Uterus (tissue), 4 donors: Measurements from ENCODE around the gene COL10A1. TPM values are rescaled to one million over a fixed set of nuclear protein-coding genes. Genes with fewer than 3 reads are reported as not detected.

Experiments
- DNase-seq, 2 donors: peaks; one replicate each; pipeline ENCODE4 v3.0.0-alpha.2; 2019 to 2020
- H3K27ac ChIP-seq, 2 donors: fragments of 200-600 bp; sonication (generic); 1 replicate in 1 of 2; 2 replicates in 1 of 2; pipeline ENCODE4 v1.5.1; 2016 to 2018
- H3K27me3 ChIP-seq, 2 donors: fragments of 200-600 bp; sonication (generic); one replicate each; pipeline ENCODE4 v1.5.1; 2018 to 2019; ENCODE audit warnings: control low read depth in 1 of 2
- H3K36me3 ChIP-seq, 2 donors: fragments of 200-600 bp; sonication (generic); one replicate each; pipeline ENCODE4 v1.5.1; 2019; ENCODE audit warnings: control low read depth in 1 of 2
- H3K4me1 ChIP-seq, 2 donors: fragments of 200-600 bp; sonication (generic); one replicate each; pipeline ENCODE4 v1.5.1; 2018 to 2019; ENCODE audit warnings: control low read depth in 1 of 2
- H3K4me3 ChIP-seq, 2 donors: fragments of 200-600 bp; sonication (generic); 1 replicate in 1 of 2; 2 replicates in 1 of 2; pipeline ENCODE4 v1.5.1; 2018 to 2019; ENCODE audit warnings: mild to moderate bottlenecking in 1 of 2
- H3K9me3 ChIP-seq, 2 donors: fragments of 200-600 bp; sonication (generic); one replicate each; pipeline ENCODE4 v1.5.1; 2019; ENCODE audit warnings: control low read depth in 1 of 2
- CTCF ChIP-seq, 4 experiments: fragments of 200-600 bp in 2 of 4; fragments of 450-650 bp in 2 of 4; sonication (generic) in 2 of 4; IDR thresholded peaks; one replicate each; pipeline ENCODE4 v1.5.1; 2016 to 2019; ENCODE audit warnings: antibody characterized with exemption in 4 of 4, mild to moderate bottlenecking in 2 of 4, moderate library complexity in 1 of 4
- POLR2A ChIP-seq, 2 donors: fragments of 450-650 bp; IDR thresholded peaks; one replicate each; pipeline ENCODE4 v1.6.1; 2016; ENCODE audit warnings: antibody characterized with exemption in 2 of 2, mild to moderate bottlenecking in 1 of 2, moderate library complexity in 1 of 2
- intact Hi-C: fragments of 100-400 bp; cut with DNase I; formaldehyde crosslinking; loops from one replicate; pipeline ENCODE4 v1.15.1; 2023; ENCODE audit warnings: low total_unique reads
- total RNA-seq, 4 donors: library from RNA; depleted of rRNA in 3 of 4; stranded (reverse); fragments of >200 nt in 3 of 4; gene quantifications; one replicate each; pipeline versions ENCODE4 v1.1.0 to v1.2.4, GENCODE V29; 2014 to 2023
- donor health status: DM: yes; HTN: yes; CAD: no.

Gene COL10A1
- total RNA-seq, 4 donors from 2014 or later: 0.07 TPM; not detected in 3

- Histone ChIP-seq H3K9me3 (no peaks in the 10 kb centered on the region), H3K36me3 (no peaks in the 10 kb centered on the region), H3K27ac (no peak overlapping the region), H3K4me1 (no peaks in the 10 kb centered on the region), H3K27me3 (no peaks in the 10 kb centered on the region), H3K4me3 (no peak overlapping the region)
- intact Hi-C loops: no loop called here
- TF ChIP-seq POLR2A (IDR thresholded peaks at IDR 0.05) (no peak), CTCF (IDR thresholded peaks at IDR 0.05) (no peak)
- DNase-seq: no peak
Observed at GRCh38 chr6:116144605-116145004, 18.7 kb upstream of the COL10A1 start.

GRCh38 chr6:116139917-116140316 is 14.0 kb upstream of the COL10A1 start:
- H3K4me3 ChIP-seq: no peak overlapping the region
- intact Hi-C loops: no loop called here
- no peak overlapping the region for H3K27ac ChIP-seq
- H3K27me3 ChIP-seq: no peaks in the 10 kb centered on the region
- no peaks in the 10 kb centered on the region for H3K9me3 ChIP-seq
- H3K36me3 ChIP-seq: no peaks in the 10 kb centered on the region
- no peaks in the 10 kb centered on the region for H3K4me1 ChIP-seq
- no peak for DNase-seq
- TF ChIP-seq POLR2A (IDR thresholded peaks at IDR 0.05): no peak
- TF ChIP-seq CTCF (IDR thresholded peaks at IDR 0.05): no peak

GRCh38 chr6:116136933-116137340 is 11.0 kb upstream of the COL10A1 start:
- Histone ChIP-seq H3K36me3 (no peaks in the 10 kb centered on the region), H3K27me3 (no peaks in the 10 kb centered on the region), H3K27ac (no peak overlapping the region), H3K4me1 (no peaks in the 10 kb centered on the region), H3K4me3 (no peak overlapping the region), H3K9me3 (no peaks in the 10 kb centered on the region)
- intact Hi-C loops: no loop called here
- no peak for TF ChIP-seq POLR2A (IDR thresholded peaks at IDR 0.05)
- DNase-seq: no peak

GRCh38 chr6:116136373-116136772 is 10.4 kb upstream of the COL10A1 start:
- TF ChIP-seq CTCF (IDR thresholded peaks at IDR 0.05) (no peak), POLR2A (IDR thresholded peaks at IDR 0.05) (no peak)
- Histone ChIP-seq H3K4me1 (no peaks in the 10 kb centered on the region), H3K36me3 (no peaks in the 10 kb centered on the region), H3K27ac (no peak overlapping the region), H3K4me3 (no peak overlapping the region), H3K27me3 (no peaks in the 10 kb centered on the region), H3K9me3 (no peaks in the 10 kb centered on the region)
- no peak for DNase-seq
- intact Hi-C loops: no loop called here

GRCh38 chr6:116133453-116133852 is 7.5 kb upstream of the COL10A1 start:
- H3K27me3 ChIP-seq: no peaks in the 10 kb centered on the region
- intact Hi-C loops: no loop called here
- H3K4me3 ChIP-seq: no peak overlapping the region
- no peaks in the 10 kb centered on the region for H3K9me3 ChIP-seq
- H3K4me1 ChIP-seq: no peaks in the 10 kb centered on the region
- no peak for TF ChIP-seq POLR2A (IDR thresholded peaks at IDR 0.05)
- no peak for TF ChIP-seq CTCF (IDR thresholded peaks at IDR 0.05)
- H3K27ac ChIP-seq: no peak overlapping the region
- H3K36me3 ChIP-seq: no peaks in the 10 kb centered on the region
- DNase-seq: no peak
